ENCODE results near the gene ECSCR. TPM values are rescaled to one million over a fixed set of nuclear protein-coding genes. Genes with fewer than 3 reads are reported as not detected.

The ECSCR gene
- polyA plus RNA-seq, 1 donor from 2014 or later, result not detected

DNA sequence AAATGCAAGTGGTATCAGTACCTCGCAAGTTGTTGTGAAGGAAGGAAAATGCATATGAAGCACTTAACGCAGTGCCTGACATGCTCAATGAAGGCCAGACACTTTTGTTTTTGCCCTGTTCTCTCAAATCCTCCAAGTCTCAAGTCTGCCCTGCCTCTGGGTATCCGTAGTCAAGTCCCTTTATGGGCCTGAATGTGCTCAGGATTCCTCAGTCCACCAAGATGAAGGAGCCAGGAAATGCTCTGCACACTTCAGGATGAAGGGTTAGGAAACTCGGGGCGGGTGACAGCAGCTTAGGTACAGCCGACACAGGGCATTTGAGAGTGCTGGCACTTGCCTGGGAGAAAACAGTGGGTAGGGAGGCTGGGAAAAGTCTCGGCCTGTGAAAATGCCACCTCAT lies 1.4 kb downstream of the ECSCR start:
- Histone ChIP-seq H3K9ac (ENCODE audit: low read length) (no peak overlapping the region), H3K9me3 (ENCODE audit: low read length) (no peaks in the 10 kb centered on the region), H3K27me3 (ENCODE audit: insufficient read depth, low read depth, low read length) (no peaks in the 10 kb centered on the region), H3K9me2 (ENCODE audit: insufficient read depth, low read length) (no peaks in the 10 kb centered on the region), H3F3A (ENCODE audit: insufficient read depth, low read length, poor library complexity, severe bottlenecking) (no peaks in the 10 kb centered on the region), H3K36me3 (ENCODE audit: insufficient read depth, low read length) (no peaks in the 10 kb centered on the region), H3K4me3 (ENCODE audit: low read length) (no peak overlapping the region), H3K4me2 (ENCODE audit: low read length) (no peak overlapping the region), H3K27ac (ENCODE audit: low read length) (no peak overlapping the region), H4K20me1 (ENCODE audit: insufficient read depth) (no peaks in the 10 kb centered on the region), H2AFZ (ENCODE audit: low read depth, low read length) (no peak overlapping the region), H3K79me2 (replicated peaks; ENCODE audit: insufficient read depth, low read length) (no peaks in the 10 kb centered on the region)
- TF ChIP-seq RAD21 (conservative IDR thresholded peaks at IDR 0.05) (no peak), EP300 (conservative IDR thresholded peaks at IDR 0.05; ENCODE audit: poor library complexity, severe bottlenecking) (no peak), POLR2AphosphoS5 (IDR thresholded peaks at IDR 0.05) (no peak), MXI1 (conservative IDR thresholded peaks at IDR 0.05; ENCODE audit: poor library complexity, severe bottlenecking) (no peak), EZH2 (IDR thresholded peaks at IDR 0.05; ENCODE audit: borderline replicate concordance, insufficient read depth, low read length, poor library complexity, severe bottlenecking) (no peak)

DNA sequence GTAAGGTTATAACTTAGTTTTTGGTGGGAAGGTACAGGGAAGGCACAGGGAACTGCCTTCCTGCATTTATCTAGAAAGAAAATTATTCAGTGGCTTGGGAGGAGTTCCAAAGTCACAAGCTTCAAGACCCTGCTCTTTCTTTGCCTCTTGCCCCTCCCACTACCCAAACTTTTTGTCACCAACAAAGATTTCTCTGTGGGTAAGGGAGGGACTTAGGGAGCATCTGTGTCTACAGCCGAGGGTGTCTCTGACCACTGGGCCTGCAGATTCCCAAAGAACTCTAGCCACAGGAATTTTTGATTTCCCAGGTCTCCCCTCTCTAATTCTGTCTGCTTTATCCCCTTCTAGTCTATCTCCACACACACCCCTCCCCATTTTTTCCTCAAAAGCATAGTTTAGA lies 2.1 kb downstream of the ECSCR start:
- H3K27ac ChIP-seq (ENCODE audit: low read length), result no peak overlapping the region

More for the DNA sequence above, 2.1 kb downstream of the ECSCR start:
- no peaks in the 10 kb centered on the region for H3K9me2 ChIP-seq (ENCODE audit: insufficient read depth, low read length)
- TF ChIP-seq SMC3 (conservative IDR thresholded peaks at IDR 0.05; ENCODE audit: poor library complexity) (no peak), MXI1 (conservative IDR thresholded peaks at IDR 0.05; ENCODE audit: poor library complexity, severe bottlenecking) (no peak), RAD21 (conservative IDR thresholded peaks at IDR 0.05) (no peak), EZH2 (IDR thresholded peaks at IDR 0.05; ENCODE audit: borderline replicate concordance, insufficient read depth, low read length, poor library complexity, severe bottlenecking) (no peak), EP300 (conservative IDR thresholded peaks at IDR 0.05; ENCODE audit: poor library complexity, severe bottlenecking) (no peak), TAF1 (IDR thresholded peaks at IDR 0.05; ENCODE audit: low read depth) (no peak), POLR2AphosphoS5 (IDR thresholded peaks at IDR 0.05) (no peak)
- TF ChIP-seq, protein P1, sequence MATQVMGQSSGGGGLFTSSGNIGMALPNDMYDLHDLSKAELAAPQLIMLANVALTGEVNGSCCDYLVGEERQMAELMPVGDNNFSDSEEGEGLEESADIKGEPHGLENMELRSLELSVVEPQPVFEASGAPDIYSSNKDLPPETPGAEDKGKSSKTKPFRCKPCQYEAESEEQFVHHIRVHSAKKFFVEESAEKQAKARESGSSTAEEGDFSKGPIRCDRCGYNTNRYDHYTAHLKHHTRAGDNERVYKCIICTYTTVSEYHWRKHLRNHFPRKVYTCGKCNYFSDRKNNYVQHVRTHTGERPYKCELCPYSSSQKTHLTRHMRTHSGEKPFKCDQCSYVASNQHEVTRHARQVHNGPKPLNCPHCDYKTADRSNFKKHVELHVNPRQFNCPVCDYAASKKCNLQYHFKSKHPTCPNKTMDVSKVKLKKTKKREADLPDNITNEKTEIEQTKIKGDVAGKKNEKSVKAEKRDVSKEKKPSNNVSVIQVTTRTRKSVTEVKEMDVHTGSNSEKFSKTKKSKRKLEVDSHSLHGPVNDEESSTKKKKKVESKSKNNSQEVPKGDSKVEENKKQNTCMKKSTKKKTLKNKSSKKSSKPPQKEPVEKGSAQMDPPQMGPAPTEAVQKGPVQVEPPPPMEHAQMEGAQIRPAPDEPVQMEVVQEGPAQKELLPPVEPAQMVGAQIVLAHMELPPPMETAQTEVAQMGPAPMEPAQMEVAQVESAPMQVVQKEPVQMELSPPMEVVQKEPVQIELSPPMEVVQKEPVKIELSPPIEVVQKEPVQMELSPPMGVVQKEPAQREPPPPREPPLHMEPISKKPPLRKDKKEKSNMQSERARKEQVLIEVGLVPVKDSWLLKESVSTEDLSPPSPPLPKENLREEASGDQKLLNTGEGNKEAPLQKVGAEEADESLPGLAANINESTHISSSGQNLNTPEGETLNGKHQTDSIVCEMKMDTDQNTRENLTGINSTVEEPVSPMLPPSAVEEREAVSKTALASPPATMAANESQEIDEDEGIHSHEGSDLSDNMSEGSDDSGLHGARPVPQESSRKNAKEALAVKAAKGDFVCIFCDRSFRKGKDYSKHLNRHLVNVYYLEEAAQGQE (IDR thresholded peaks at IDR 0.05; ENCODE audit: borderline replicate concordance), result no peak
- TF ChIP-seq, protein P2, sequence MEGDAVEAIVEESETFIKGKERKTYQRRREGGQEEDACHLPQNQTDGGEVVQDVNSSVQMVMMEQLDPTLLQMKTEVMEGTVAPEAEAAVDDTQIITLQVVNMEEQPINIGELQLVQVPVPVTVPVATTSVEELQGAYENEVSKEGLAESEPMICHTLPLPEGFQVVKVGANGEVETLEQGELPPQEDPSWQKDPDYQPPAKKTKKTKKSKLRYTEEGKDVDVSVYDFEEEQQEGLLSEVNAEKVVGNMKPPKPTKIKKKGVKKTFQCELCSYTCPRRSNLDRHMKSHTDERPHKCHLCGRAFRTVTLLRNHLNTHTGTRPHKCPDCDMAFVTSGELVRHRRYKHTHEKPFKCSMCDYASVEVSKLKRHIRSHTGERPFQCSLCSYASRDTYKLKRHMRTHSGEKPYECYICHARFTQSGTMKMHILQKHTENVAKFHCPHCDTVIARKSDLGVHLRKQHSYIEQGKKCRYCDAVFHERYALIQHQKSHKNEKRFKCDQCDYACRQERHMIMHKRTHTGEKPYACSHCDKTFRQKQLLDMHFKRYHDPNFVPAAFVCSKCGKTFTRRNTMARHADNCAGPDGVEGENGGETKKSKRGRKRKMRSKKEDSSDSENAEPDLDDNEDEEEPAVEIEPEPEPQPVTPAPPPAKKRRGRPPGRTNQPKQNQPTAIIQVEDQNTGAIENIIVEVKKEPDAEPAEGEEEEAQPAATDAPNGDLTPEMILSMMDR (IDR thresholded peaks at IDR 0.05; ENCODE audit: poor library complexity, severe bottlenecking), result no peak
- no peaks in the 10 kb centered on the region for H3K36me3 ChIP-seq (ENCODE audit: insufficient read depth, low read length)
- H3K79me2 ChIP-seq (replicated peaks; ENCODE audit: insufficient read depth, low read length), result no peaks in the 10 kb centered on the region
- H3K9ac ChIP-seq (ENCODE audit: low read length), result no peak overlapping the region
- no peaks in the 10 kb centered on the region for H3F3A ChIP-seq (ENCODE audit: insufficient read depth, low read length, poor library complexity, severe bottlenecking)
- no peak overlapping the region for H3K4me2 ChIP-seq (ENCODE audit: low read length)
- no peaks in the 10 kb centered on the region for H3K27me3 ChIP-seq (ENCODE audit: insufficient read depth, low read depth, low read length)
- H3K9me3 ChIP-seq (ENCODE audit: low read length), result no peaks in the 10 kb centered on the region
- H2AFZ ChIP-seq (ENCODE audit: low read depth, low read length), result no peak overlapping the region
- H3K4me3 ChIP-seq (ENCODE audit: low read length), result no peak overlapping the region
- H4K20me1 ChIP-seq (ENCODE audit: insufficient read depth), result no peaks in the 10 kb centered on the region

Data from neural cell (in vitro differentiated cells).